TTC549 (cell line): ENCODE results near the gene PRICKLE2.

Experiments used
- FAIRE-seq: peaks from 2 replicates; lab custom pipeline; 2012; peaks lifted over from hg19 to GRCh38; lab: Jason Lieb, UNC

Gene PRICKLE2, protein sequence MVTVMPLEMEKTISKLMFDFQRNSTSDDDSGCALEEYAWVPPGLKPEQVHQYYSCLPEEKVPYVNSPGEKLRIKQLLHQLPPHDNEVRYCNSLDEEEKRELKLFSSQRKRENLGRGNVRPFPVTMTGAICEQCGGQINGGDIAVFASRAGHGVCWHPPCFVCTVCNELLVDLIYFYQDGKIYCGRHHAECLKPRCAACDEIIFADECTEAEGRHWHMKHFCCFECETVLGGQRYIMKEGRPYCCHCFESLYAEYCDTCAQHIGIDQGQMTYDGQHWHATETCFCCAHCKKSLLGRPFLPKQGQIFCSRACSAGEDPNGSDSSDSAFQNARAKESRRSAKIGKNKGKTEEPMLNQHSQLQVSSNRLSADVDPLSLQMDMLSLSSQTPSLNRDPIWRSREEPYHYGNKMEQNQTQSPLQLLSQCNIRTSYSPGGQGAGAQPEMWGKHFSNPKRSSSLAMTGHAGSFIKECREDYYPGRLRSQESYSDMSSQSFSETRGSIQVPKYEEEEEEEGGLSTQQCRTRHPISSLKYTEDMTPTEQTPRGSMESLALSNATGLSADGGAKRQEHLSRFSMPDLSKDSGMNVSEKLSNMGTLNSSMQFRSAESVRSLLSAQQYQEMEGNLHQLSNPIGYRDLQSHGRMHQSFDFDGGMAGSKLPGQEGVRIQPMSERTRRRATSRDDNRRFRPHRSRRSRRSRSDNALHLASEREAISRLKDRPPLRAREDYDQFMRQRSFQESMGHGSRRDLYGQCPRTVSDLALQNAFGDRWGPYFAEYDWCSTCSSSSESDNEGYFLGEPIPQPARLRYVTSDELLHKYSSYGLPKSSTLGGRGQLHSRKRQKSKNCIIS

DNA sequence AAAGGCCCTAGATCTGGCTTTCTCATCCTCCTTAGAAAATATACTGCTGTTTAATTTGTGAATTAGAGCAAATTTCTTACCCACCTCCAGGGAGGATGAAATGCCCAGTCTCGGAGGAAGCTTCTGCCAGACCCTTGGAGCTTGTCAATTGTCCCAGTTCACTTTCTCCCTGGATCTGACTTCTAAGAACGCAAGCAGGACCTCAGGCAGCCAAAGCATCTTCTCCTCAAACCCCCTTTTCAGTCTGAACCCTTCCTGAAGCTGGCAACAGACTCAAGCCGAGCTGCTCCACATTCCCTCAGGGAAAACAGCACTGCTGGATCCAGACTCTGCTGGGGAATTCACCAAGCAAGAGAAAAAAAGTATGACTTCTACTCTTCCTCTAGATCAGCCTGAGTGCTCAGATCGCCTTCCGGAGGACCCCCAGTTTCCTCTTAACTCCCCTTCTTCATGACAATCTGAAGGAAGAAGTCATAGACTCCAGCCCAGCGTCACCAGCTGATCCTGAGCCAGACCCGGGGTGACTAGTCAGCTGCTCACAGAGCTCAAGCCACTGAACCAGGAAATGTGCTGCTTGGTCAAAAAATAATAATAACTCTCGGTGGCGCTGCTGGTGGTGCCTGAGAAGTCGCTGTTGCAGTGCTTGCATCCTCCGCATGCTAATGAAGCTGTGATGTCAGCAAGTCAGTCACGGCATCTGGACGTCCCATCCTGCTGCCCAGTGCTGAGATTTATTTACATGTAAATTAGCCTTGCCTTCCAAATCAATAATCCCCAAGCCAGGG is at the start of gene PRICKLE2:
TSS of gene PRICKLE2 (minus strand) at position 641 of the 785 bp plus-strand sequence. CDS start 26,539 bp downstream, outside the sequence.
- no peak for FAIRE-seq

- no peak for FAIRE-seq
Observed at GRCh38 chr3:64272842-64273241, 47.6 kb upstream of the PRICKLE2 start.

- no peak for FAIRE-seq
Observed at GRCh38 chr3:64272271-64272670, 47.0 kb upstream of the PRICKLE2 start.

GRCh38 chr3:64271631-64272030 is 46.4 kb upstream of the PRICKLE2 start:
- no peak for FAIRE-seq

- FAIRE-seq = no peak
Observed at GRCh38 chr3:64270866-64271260, 45.6 kb upstream of the PRICKLE2 start.

DNA sequence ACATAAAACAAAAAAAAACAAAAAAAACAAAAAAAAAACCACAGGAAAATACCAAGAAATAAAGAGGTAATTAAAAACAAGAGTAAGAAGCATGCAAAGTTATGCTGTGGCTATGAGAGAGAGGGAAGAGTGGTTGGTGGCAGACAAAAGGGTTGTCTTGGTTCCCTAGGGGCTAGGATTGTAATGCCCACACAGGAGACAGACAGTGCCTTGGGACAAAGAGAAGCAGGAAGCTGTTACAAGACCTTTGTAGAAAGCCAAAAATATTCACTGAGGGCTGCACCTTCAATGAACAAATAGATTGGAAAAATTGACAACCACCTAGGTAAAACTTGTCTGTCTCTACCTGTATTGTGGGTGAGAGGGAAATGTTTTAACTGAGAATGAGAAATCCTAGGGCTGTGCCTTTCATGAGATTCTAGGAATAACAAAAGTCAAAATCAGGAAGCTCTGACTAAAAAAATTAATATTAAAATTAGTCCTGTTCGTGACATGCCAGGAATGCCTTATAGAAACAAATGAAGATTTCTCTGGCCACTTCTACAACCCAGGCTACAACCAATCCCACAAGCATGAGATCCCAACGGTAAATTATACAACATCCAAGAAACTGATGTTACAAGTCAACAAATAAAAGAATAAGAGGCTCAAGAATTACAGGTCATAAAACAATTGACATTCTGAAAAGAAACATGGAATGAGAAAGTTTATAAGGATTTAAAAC is 45.0 kb upstream of the PRICKLE2 start:
- no peak for FAIRE-seq

DNA sequence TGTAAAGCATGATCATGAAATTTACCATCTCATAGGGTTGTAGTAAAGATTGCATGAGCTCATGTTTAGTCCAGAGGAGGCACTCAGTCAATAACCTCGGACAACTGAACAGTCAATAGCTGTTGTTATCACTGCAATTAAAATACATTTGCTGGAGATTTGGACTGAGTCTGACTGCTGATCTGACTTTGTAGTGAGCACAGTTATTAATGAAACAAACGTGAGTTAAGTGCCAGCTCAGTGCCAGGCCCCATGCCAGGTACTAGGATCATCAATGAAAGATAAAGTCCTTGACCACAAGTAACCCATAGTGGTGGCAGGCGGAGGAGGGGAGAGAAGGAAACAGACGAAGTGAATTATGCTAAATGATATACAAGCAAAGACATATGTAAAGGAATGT is 43.7 kb upstream of the PRICKLE2 start:
- FAIRE-seq = no peak

- FAIRE-seq = no peak
Observed at GRCh38 chr3:64267721-64268604, 42.7 kb upstream of the PRICKLE2 start.

DNA sequence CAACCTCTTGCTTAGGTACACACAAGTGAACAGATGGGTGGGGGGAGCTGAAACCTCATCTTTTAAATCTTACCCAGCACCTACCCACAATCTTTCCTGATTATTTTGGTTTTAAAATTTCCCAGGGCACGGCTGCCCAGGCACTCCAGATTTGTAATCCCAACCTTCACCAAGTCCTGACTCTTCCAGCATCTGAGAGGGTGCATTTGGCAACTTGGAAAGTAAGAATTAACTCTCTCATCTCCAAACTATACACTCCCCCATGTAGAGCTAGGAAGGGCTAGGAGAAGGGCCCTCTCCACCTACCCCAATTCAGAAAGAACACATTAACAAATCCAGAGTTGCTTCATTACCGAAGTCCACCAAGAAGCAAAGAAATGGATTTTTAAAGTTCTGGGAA is 41.7 kb upstream of the PRICKLE2 start:
- FAIRE-seq = no peak

DNA sequence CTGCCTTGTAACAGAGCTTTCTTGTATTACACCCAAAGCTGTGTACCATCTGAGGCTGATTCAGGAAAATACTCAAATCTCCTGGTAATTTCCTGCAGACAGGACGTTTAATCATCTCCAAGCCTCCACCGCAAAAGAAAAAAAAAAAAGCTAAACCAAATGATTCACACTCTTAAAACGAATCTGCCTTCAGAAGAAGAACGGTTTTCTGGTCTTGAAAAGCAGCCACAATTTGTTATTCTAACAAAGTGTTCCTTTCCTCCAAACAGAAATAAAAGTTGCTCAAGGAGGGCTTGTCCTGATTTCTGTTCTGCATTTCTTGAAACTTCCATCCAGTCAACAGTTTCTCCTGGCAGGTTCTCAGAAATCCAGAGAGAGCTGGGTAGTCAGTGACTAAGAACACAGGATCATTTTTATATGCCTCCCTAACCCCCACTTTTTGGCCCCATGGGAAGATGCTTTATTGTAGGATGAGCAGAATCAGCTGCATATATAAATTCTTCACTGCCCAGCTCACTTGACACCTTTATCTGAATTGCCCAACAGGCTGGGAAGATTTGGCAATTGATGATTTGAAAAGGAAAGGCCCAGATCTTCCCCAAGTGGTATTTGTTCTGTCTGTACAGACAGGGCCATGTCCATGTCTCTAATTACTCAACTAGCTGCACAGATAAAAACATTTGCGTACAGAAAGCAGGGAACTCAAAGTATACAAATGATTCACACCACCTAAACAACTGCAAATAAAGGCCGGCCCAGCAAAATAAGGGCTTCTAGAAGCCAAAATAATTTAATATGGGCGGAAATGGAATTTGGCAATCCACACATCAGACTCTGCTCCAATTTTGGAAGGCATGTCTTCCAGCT is 41.0 kb upstream of the PRICKLE2 start:
- no peak for FAIRE-seq

GRCh38 chr3:64265646-64266045 is 40.4 kb upstream of the PRICKLE2 start:
- FAIRE-seq = no peak

DNA sequence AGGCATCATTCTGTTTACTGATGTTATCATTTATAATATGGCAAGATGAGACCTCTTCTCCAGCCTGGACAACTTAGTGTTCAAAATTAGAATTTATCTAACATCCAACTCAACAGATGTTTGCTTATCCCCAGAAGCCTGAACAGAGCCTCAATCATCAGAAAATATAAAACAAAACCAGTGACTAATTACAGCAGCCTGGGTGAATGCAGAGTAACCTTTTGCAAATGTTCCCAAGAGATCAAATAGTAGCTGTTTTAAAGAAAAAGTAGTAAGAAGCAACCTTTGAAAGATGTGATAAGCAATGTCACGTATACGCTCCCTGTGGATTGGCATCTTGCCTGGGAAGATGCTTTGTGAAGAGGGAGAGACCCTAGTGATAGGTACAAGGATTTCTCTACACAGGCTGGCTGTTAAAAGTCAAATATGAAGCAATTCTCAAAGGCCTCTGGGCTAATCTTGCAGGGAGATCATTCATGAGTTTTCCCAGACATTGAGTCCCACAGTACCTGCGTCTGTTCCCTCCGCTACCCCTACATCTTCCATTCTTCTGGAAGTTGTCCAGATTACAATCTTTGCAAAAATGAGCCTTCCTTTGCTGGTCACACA is 39.3 kb upstream of the PRICKLE2 start:
- no peak for FAIRE-seq

- FAIRE-seq = no peak
Observed at GRCh38 chr3:64262574-64263114, 37.4 kb upstream of the PRICKLE2 start.

DNA sequence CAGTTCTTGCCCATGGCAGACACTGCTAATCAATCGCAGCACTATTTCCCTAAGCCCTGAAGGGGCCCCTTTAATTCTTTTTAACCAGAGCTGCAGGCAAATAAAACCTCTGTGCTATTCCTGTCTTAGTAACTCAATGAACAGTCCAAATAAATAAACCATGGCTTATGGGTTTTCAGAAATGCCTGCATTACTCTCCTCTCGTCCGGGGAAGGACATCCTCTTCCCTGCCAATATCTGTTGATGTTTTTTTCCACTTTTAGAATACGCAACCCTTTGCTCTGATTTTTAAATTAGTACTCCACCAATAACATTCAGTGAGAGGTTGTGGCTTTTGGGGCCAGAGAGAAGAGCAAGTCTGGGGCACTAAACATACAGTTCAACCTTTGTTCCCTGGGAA is 35.2 kb upstream of the PRICKLE2 start:
- FAIRE-seq = no peak

DNA sequence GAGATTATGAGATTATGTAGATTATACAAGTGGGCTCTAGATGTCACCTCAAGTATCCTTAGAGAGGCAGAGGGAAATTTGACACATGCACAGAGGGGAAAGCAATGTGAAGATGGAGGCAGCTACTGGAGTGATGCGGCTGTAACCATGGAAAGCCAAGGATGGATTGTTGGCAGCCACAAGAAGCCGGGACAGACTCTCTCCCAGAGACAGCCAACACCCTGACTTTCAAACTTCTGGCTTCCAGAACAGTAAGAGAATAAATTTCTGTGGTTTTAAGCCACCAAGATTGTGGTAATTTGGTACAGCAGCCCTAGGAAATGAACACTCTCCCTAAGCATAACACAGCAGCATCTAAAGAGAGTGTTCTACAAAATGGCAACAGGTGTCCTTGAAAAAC is 34.4 kb upstream of the PRICKLE2 start:
- FAIRE-seq = no peak

GRCh38 chr3:64257100-64257755 is 32.0 kb upstream of the PRICKLE2 start:
- FAIRE-seq = no peak

- no peak for FAIRE-seq
Observed at GRCh38 chr3:64255741-64256340, 30.6 kb upstream of the PRICKLE2 start.

GRCh38 chr3:64254443-64254842 is 29.2 kb upstream of the PRICKLE2 start:
- FAIRE-seq = no peak
